NCI-H526 treated with DMSO at 0.1 percent for 48 hours (cell line): ENCODE data around the gene POLN.
A peak's percentile ranks its signal among the peaks of the same experiment; 100 is the strongest.

Experiments
- DNase-seq: peaks from one replicate; lab custom pipeline; 2025; lab: John Stamatoyannopoulos, UW

Gene POLN

DNA sequence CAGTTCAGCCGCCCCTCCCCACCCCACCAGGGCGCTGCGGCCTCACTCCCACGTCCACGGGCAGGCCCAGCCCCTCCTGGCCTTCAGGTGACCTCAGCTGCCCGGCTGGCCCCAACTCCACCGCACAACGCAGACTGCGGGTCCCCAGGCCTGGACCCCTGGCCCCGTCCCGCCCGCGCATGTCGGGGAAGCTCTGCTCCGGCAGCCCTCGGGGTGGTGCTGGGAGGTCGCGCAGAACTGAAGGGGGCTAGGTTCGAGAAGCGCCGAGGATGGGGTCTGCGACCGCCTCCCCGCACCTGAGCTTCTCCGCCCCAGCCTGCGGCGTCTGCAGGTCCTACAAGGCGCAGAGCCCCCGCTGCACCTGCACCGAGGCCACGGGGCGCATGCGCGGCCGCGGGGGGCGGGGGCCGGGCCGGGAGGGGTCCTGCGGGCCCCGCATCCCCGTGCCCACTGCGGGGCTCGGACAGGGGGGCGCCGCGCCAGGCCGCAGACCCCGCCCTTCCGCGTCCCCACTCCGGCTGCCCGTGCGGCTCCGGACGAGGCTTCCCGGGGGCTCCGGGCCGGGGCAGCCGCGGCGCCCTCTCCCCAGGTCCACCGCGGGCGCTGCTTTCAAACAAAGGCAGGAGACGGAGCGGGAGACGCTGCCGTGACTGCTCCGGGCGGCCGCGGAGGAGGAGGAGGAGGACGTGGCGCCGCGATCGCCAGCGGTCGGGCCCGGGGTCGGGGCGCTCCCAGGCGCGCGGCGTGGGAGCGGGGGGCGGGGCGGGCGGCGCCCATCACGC is 183.5 kb downstream of the POLN start:
- DNase-seq: peak; percentile 26

DNA sequence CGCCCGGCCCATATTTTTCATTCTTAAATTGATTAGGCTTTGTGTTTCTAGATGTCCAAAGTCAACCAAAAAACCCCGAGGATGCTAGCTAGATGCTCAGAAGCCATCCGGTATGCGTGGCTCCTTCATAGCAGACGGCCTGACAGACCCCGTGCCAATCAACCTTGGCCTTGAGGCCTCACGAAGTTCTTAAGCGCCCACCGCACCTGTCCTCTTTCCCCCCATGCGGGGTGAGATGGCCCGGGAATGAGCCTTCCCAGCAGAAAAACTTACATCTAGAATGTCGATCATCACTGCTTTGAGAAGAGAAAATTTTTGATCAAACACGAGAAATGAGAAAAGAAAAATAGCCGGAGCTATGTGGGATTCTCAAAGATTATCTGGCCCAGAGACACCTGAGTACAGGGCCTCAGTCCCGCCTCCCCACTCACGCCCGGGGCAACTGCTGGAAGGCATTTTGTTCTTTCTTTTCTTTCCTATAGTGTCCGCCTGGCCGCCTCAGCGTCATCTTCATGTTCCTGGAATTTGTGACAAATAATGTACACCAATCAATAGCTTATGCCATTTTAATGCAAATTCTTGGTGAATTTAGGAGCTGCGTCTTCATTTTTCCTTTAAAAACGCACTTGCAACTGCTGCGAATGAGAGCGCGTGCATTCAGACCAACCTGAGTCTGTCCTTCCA is 184.4 kb downstream of the POLN start:
- no peak for DNase-seq

DNA sequence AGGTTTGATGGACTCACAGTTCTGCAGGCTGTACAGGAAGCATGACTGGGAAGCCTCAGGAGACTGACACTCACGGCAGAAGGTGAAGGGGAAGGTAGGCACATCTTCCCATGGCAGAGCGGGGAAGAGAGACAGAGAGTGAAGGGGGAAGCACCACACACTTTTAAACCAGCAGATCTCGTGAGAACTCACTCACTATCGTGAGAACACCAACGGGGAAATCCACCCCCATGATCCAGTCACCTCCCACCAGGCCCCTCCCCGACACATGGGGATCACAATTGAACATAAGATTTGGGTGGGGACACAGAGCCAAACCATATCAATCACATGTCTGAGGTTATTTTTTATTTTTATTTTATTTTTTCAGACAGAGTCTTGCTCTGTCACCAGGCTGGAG is 187.7 kb downstream of the POLN start:
- DNase-seq: no peak

DNA sequence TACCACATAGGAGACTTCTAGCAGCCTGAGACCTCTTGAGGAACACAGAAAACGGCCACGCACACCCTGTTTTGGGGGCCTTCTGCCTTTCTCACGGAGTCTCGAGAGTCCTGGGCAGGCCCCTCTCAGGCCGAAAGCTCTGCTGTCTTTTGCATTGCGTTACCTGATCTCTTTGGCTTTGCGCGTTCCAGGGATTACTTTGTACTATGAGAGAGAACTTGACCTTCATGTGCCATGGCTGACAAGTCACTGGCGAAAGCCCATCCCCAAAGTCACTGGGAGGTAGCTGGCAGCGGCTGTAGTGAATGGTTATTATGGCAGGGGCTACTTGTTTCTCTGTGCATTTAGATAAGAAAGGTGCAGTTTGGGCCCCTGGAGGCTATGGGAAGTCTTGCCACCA is 190.8 kb downstream of the POLN start:
- no peak for DNase-seq

DNA sequence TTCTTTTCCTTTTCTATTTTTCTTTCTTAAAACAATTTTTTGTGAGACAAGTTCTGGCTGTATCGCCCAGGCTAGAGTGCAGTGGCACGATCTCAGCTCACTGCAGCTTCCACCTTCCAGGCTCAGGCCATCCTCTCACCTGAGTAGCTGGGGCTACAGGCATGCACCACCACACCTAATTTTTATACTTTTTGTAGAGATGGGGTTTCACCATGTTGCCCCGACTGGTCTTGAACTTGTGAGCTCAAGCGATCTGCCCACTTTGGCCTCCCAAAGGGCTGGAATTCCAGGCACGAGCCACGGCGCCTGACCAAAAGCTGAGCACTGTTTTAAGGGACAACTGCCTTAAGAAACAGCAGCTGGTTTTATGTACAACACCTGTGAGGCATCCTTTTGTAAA is 192.1 kb downstream of the POLN start:
- DNase-seq: no peak

DNA sequence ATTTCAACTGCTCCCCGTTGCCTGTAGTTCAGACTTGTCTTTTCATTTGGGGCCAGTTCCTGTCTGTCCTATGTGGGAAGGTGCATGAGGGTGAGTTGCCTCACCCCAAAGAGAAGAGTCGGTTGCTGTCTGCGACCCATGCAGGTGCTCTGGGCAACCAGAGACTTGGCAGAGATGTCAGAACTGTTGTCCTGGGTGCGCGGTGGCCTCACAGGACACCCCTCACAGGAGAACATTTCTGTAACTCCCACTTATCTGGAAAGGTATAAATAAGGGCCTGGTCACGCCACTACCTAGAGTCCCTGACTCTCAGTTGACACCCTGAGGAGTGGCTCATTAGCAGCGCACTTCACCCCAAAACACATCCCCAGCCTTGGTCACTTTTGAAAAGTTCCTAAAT is 192.5 kb downstream of the POLN start:
- no peak for DNase-seq

DNA sequence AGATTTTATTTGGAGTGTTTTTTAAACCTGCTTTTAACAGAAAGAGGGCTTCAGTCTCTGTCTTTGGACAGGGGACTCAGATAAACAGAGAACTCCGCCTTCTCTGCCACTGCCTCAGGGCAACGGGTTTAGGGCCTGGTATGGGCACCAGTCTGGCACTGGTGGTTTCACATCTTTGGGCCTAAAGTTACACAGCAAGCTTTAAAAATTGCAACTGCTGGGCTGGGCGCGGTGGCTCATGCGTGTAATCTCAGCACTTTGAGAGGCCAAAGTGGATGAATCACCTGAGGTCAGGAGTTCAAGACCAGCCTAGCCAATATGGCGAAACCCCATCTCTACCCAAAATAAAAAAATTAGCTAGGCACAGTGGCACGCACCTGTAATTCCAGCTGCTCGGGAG is 193.1 kb downstream of the POLN start:
- DNase-seq: no peak

DNA sequence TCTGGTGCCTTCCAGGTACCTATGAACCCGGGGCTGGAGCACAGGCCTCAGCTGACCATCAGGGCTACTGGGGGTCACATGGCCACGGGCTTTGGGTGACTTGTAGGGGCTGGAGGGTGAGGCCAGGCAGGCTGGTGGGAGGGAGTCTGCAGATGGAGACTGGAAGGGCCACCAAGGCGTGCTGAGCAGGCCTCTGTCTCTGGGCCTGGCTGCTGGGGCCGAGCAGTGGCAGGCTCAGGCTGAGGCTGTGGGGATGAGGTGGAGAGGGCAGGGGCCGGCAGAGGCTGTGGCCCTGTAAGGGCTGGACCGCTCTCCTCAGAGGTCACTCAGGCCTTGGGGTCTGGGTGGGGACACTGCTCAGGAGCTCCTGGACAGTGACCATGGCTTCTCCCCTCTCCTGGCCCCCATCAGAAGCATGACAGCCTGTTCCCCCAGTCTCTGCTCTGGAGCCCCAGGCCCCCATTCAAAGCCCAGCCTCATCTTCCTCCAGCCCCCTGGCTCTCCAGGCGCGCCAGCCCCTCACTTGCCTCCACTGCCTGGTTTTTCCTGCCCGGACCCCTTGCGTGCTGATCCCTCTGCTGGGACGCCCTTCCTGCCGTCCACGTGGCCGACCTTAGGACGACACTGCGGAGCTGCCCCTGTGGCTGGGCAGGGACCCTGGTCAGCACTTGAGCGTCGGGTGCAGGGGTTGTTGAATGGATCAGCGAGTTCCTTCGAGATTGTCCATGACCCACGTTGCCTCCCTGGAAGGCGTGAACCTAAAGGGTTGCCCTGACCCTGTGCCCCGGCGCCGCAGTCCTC is 193.9 kb downstream of the POLN start:
- no peak for DNase-seq

DNA sequence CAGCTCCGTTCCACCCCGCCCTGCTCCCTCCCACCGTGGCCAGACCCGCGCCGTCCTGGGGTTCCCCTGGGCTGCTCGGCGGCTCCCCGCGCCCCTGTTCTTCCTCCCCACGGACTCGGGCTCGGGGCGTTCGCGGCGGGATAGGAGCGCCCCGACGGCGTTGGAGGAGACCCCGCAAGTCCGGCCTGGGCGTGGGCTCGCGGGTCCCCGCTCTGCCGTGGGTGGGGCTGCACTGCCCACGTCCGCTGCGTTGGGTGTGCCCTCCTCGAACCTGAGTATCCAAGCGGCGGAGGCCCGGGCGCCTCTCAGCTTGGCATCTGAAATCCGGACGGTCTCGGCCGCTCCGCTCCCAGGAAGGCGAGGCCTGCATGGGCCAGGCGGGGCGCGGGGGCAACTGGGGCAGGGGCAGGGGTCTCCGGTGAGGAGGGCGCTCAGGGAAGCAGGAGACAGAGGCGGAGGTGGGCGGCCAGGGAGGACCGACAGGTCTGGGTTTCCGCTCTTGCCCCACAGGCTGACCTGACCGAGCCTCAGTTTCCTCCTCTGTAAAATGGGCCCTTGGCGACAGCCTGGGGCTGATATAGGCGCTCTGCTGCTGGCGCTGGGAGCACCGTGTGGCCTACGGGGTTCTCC is 194.8 kb downstream of the POLN start:
- DNase-seq: no peak

DNA sequence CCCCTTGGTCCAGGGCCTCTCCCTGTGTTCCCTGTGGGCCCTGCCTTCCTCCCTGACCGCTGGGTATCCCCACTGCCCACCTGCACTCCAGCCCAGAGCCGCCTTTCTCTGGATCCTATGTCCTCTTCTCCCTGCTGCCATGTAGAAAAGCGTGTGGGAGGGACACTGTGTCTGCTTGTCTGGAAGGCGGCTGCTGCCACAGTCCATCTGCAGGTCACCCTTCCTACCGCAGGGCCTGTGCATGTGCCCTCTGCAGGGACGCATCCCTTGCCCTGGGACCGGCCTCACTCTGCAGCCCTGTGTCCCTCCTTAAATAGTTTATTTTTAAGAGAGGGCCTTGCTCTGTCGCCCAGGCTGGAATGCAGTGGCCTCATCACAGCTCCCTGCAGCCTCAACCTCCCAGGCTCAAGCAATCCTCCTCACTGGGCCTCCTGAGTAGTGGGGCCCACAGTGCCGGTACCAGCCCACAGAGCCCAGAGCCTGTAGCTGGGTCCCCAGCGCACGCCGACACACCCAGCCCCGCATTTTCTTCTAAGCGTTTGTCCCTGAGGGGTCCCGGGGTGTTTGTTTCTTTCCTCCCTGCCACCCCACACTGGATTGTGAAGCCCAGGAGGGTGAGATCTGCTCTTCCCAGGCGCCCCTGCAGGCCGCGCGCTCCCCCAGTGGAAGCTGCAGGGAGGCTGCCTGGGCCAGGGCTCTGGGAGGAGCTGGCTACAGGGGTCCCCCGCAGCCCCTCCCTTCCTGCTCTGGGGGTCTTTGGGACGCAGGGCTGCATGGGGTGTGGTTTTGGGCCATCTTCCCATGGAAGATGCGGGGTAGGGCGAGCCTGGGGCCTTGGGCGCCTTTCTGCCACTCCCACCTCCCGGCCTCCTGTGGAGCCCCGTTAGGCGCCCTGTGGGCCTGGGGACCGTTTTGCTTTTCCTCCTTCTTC is 195.6 kb downstream of the POLN start:
- DNase-seq: no peak

DNA sequence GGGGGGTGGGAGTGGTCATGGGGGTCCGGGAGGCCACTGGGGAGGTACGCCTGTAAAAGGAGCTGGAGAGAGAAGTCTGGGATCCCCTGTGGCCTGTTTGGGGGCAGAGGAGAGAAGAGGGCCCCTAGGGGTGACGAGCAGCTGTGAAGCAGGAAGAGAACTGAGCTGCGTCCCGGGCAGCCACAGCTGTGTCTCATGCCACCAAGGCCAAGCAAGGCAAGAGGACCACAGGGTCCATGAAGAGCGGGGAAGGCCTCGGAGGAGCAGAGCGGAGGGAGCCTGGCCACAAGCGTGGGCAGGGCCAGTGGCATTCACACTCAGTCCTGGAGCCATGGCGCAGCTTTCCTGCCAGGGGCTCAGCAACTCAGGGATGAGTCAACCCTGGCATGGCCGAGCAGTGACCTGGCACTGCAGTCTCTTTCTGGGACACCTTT is 196.4 kb downstream of the POLN start:
- DNase-seq: no peak

DNA sequence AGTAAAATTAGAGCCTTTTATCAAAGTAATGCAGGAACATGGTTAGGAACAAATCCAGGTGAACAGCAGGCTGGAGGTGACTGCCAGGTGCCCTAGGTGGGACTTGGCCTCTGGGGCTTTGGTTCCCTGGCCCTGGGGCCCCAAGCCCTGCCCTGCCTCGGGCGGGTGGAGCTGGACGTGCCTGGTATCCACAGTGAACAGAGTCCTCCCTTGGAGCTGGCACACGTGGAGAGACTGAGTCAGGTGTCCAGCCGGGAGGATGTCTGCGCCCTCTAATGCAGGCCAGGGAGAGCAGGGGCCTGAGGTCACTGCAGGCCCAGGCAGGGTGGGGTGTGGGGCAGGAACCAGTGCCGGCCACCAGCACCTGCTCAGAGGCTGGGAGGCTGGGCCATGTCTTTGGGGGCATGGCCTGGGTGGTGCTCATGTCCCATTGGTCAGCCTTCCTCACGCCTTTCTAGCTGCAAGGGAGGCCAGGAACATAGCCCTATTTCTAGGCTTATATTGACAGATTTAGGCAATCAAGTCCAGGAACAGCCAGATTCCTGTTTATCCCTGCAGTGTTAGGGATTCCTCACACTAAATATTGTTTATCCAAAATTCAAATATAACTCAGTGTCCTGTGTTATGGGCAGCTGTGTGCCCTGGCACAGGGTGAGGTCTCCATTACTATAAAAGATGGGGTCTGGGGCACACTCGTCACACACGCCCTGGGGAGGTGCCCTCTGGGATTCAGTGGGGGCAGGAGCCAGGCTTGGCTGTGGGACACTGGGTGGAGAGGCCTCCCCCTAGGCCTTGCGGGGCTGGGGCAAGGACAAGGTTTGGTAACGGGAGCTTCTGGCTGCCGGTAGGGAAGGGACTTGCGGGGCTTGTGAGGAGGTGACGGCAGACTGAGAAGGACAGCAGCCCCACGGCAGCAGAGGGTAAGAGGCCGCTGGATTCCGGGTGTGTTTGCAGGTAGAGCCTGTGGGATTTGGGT is 197.1 kb downstream of the POLN start:
- DNase-seq: no peak

DNA sequence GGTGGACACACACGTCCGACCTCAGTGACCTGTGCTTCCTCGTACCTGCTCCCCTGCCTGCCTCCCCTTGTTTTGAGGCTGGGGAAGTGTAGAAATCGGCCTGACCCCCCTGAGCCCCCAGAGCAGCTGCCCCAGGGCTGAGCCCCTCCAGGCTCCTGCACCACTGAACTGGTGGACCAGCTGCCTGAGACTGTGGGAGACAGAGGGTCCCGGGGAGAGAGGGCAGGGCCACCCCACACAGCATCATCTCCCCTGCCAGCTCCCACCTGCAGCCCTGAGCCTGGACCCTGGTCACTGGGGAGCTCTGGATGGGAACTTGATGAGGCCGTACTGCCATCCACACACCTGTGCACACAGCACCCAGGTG is 197.8 kb downstream of the POLN start:
- no peak for DNase-seq

DNA sequence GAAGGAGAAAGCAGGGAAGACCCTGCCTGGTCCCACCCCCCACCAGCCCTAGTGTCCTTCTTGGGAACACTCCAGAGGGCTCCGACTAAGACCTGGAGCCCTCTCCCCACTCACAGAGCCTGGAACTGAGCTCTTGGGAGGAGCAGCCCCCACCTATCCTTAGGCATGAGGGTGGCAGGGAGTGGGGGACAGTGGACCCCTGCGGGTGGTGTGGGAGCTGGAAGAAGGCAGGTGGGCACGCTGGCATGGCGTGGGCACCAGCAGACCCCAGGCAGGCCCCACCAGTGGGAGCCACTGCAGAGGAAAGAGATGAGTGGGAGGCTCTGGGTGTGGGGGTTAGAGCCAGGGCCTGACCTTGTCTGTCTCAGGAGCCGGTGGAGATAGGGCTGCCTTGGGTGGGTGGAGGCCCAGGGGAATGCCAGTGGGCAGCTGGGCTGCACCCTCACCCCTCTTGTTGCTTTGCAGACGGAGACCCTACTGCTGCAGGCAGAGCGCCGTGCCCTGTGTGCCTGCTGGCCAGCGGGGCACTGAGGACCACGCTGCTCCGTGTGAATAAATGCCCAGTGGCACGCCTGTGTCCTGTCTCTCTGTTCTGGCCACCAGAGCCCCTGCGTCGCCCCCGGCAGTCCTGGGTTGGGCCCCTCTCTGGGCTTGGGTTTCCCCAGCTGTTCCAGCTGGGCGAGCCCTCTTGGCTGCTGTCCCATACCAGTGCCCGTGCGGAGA is 198.4 kb downstream of the POLN start:
- no peak for DNase-seq

DNA sequence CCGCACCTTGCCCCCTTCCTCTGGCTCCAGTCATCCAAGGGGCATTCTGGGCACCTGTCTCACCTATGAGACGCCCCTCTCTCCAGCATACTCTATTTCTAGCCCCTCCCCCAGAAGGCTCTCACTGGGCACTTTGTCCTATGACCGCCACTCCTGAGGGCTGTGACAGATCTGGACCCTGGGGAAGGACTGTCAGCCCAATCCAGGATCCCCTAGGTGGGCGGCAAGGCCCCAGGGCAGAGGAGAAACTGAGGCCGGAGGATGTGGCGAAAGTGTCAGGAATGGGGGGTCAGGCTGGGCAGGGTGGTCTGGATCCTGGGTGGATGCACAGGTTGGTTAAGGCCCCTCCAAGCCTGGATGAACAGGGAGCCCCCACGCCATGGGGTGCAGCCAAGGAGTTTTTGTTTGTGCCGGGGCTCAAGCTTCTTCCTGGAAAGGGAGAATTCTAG is 198.9 kb downstream of the POLN start:
- DNase-seq: no peak

DNA sequence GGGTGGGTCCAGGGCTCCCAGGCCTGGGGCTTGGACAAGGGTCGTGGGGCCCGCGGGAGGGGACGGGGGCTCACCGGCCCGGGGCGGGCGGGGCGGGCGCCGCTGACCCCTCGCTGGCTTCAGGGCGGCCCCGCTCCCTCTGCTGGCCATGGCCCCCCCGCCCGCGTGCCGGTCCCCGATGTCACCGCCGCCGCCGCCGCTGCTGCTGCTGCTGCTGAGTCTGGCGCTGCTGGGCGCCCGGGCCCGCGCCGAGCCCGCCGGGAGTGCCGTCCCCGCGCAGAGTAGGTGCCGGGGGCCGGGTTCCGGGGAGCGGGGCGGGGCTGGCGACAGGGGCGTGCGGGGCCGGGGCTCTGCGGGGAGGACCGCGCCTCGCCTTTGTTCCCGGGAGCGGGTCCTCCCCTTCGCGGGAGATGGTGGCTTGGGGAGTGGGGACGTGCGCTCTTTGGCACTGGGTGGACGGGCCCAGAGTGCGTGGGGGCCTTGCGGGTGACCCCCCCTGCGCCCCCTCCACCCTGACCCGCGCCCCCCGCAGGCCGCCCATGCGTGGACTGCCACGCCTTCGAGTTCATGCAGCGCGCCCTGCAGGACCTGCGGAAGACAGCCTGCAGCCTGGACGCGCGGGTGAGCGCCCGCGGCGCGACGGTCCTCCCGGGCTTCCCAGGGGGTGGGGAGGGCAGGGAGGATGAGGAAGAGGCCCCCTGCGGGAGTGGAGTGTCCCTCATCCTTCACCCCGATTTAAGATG is 199.5 kb downstream of the POLN start:
- no peak for DNase-seq

DNA sequence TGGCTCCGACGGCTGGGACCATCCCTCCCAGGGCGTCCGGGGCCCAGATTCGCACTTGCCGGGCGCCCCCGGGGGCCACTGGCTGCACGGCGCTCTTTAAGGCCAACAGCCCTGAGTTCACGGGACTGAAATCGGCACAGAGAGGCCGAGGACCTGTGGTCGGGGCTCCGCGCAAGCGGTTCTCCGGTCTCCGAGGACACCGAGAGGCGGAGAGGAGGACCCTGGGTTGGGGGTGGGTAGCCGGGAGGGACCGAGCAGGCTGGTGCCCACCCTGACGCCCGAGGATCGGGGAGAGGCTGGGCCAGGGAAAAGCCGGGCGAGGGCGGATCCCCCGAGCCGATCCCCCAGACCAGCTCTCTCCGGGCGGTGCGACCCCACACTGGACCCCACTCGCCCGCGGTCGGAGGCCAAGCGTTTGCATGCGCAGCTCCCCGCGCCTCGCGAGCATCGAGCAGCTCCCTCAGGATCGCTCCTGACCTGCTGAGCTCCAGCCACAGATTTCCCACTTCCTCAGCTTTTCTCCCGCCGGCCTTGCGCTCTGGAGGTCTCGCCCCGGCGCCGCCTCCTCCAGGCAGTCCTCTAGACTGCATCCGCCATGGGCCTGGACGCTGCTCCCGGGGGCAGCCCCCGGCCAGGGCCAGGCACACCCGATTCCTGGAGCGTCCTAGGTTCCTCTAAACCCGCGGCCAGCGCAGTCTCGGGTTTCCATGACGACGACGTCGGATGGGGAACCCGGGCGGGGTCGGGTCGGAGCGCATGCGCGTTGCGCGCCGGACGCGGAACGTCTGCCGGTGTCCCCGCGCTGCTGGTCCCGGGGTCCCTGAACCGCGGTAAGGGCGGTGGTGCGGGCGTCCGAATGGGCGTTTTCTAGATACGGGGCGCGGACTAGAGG is 200.4 kb downstream of the POLN start:
- DNase-seq: peak; percentile 25
